HUES48 (cell line): ENCODE measurements around the gene PACRG.

Experiments used
- H3K27ac ChIP-seq: one replicate; pipeline ENCODE4 v1.7.0; 2013; ENCODE audit warnings: low read depth, low read length, inconsistent platforms
- H3K27me3 ChIP-seq: 2 replicates; pipeline ENCODE4 v1.6.1; 2013; ENCODE audit warnings: mild to moderate bottlenecking, low read length; ENCODE audit not compliant: control insufficient read depth, insufficient read depth
- H3K36me3 ChIP-seq: 2 replicates; pipeline ENCODE4 v1.6.1; 2013; ENCODE audit warnings: low read length; ENCODE audit not compliant: control insufficient read depth, insufficient read depth
- H3K4me1 ChIP-seq: 2 replicates; pipeline ENCODE4 v1.6.1; 2013; ENCODE audit warnings: mild to moderate bottlenecking, low read length; ENCODE audit not compliant: control insufficient read depth, insufficient read depth
- H3K4me3 ChIP-seq: 2 replicates; pipeline ENCODE4 v1.5.1; 2013; ENCODE audit warnings: mild to moderate bottlenecking, low read depth, low read length
- H3K9ac ChIP-seq: 2 replicates; pipeline ENCODE4 v1.6.1; 2013; ENCODE audit warnings: mild to moderate bottlenecking, low read depth, low read length, moderate library complexity
- H3K9me3 ChIP-seq: 2 replicates; pipeline ENCODE4 v1.6.1; 2013; ENCODE audit warnings: low read length; ENCODE audit not compliant: control insufficient read depth, insufficient read depth

Gene PACRG

DNA sequence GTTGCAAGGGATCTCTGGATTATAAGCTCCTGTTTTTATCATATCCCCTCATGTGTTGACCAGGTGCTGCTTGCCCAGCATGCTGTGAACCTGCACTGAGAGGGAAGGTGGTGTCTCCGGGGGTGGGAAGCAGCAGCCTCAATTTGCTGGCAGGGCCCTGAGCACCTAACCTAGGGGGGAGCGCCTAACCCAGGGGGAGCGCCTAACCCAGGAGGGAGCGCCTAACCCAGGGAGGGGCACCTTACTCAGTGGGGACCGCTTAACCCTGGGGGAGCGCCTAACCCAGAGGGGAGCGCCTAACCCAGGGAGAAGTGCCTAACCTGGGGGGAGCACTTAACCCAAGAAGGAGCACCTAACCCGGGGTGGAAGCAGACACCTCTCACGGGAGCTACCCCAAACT is 603.5 kb downstream of the PACRG start:
- Histone ChIP-seq H3K9ac (no peak overlapping the region), H3K36me3 (no peaks in the 10 kb centered on the region)

GRCh38 chr6:163332575-163332974 is 604.8 kb downstream of the PACRG start:
- Histone ChIP-seq H3K9me3 (no peaks in the 10 kb centered on the region), H3K4me3 (no peak overlapping the region), H3K4me1 (no peaks in the 10 kb centered on the region), H3K27me3 (no peaks in the 10 kb centered on the region), H3K36me3 (no peaks in the 10 kb centered on the region), H3K27ac (no peak overlapping the region), H3K9ac (no peak overlapping the region)

More for the DNA sequence above, 603.5 kb downstream of the PACRG start:
- Histone ChIP-seq H3K27me3 (no peaks in the 10 kb centered on the region), H3K9me3 (no peaks in the 10 kb centered on the region), H3K4me1 (no peaks in the 10 kb centered on the region), H3K27ac (no peak overlapping the region), H3K4me3 (no peak overlapping the region)

DNA sequence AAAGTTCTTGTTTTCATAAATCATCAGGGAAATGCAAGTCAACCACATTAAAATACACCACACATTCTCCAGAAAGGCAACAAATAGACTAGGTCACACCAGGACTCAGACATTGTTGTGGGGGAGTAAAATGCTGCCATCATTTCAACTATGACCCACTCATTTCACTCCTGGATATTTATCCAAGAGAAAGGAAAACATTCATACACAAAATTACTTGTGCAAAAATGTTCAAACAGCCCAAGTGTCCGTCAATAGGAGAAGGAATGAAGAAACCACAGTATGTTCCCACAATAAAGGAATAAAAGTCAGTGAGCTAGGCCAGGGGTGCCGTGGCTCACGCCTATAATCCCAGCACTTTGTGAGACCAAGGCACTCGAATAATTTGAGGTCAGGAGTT is 605.3 kb downstream of the PACRG start:
- H3K27me3 ChIP-seq: no peaks in the 10 kb centered on the region

GRCh38 chr6:163333701-163334663 is 606.2 kb downstream of the PACRG start:
- Histone ChIP-seq H3K4me1 (peaks cover 4% of the 10 kb centered on the region), H3K9ac (no peak overlapping the region), H3K27me3 (no peaks in the 10 kb centered on the region), H3K9me3 (no peaks in the 10 kb centered on the region), H3K4me3 (no peak overlapping the region), H3K36me3 (no peaks in the 10 kb centered on the region), H3K27ac (no peak overlapping the region)

More for the DNA sequence above, 605.3 kb downstream of the PACRG start:
- Histone ChIP-seq H3K4me3 (no peak overlapping the region), H3K9ac (no peak overlapping the region), H3K27ac (no peak overlapping the region), H3K9me3 (no peaks in the 10 kb centered on the region), H3K4me1 (no peaks in the 10 kb centered on the region), H3K36me3 (no peaks in the 10 kb centered on the region)

DNA sequence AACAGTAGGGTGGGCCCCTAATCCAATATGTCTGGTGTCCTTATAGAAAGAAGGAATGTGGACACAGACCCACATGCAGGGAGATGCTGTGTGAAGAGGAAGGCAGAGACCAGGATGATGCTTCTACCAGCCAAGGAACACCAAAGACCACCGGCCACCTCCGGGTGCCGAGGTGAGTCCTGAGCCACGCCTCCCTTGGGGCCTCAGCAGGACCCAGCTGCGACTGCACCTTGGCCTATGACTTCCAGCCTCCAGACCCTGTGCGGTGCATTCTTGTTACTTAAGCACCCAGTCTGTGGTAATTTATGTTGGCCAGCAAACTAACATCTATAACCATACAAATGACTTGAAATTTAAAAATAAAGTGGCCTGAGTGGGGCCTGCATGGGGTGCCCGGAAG is 607.3 kb downstream of the PACRG start:
- Histone ChIP-seq H3K4me3 (no peak overlapping the region), H3K9me3 (no peaks in the 10 kb centered on the region), H3K36me3 (no peaks in the 10 kb centered on the region), H3K4me1 (peaks cover 8% of the 10 kb centered on the region), H3K27me3 (no peaks in the 10 kb centered on the region), H3K27ac (no peak overlapping the region), H3K9ac (no peak overlapping the region)

DNA sequence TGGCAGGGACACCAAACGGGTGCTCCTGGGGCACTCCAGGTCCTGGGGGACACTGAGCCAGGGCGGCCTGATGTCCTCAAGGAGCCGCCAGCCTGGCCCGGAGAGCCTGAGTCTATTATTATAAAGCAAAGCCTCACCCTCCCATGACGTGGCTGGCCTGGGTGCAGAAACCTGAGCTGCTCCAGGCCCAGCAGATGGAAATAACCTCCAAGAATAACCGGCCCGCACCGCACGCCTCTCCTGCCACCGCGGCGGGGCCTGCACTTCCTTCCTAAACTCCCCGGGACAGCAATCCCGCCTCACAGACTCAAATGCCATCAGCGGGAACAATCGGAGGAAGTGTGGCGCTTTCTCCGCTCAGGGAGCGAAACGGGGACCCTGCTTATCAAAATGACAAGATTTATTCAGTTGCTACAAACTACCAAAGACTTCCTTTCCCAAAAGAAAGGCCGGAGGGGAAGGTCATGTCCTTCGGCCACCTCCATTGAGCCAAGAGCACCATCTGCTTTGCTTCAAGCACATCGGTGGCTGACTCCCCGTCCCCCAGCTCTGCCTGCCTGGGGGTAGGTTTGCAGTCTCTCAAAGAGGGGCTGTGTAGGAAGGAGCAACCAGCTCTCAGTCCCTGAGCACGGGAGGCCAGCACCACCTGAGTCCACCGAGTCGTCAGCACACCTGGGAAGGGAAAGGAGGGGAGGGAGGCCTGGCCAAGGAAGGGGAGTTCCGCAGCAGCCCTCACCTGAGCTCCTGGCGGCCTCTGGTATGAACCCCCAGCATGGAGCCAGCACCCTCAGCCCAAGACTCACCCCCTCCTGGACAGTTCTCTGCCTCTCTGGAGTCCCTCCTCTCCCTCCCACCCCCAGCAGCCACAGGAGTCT is 608.1 kb downstream of the PACRG start:
- no peaks in the 10 kb centered on the region for H3K9me3 ChIP-seq
- H3K27me3 ChIP-seq: no peaks in the 10 kb centered on the region
- H3K36me3 ChIP-seq: no peaks in the 10 kb centered on the region
- H3K9ac ChIP-seq: no peak overlapping the region
- H3K27ac ChIP-seq: no peak overlapping the region
- H3K4me3 ChIP-seq: no peak overlapping the region
- H3K4me1 ChIP-seq: peaks cover 8% of the 10 kb centered on the region

DNA sequence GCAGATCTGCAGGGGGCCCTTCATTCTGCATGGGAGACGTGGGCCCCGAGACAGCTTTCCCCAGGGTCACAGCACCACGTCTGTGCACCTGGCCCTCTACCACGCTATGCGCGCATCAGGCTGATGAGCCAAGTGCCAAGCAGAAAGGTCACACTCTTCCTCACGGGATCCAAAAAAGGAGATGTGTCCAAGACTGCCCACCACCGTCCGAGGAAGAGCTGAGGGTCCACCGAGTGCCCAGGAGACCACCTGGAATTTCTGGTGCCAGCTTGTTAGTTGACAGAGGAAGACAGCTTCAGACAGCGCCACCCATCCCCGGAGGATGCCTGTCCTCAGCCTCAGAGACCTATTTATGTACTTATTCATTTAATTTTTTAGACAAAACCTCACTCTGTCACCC is 609.2 kb downstream of the PACRG start:
- H3K9ac ChIP-seq: no peak overlapping the region
- no peak overlapping the region for H3K4me3 ChIP-seq
- H3K9me3 ChIP-seq: no peaks in the 10 kb centered on the region
- no peak overlapping the region for H3K27ac ChIP-seq
- no peaks in the 10 kb centered on the region for H3K36me3 ChIP-seq
- H3K27me3 ChIP-seq: no peaks in the 10 kb centered on the region
- peaks cover 8% of the 10 kb centered on the region for H3K4me1 ChIP-seq

DNA sequence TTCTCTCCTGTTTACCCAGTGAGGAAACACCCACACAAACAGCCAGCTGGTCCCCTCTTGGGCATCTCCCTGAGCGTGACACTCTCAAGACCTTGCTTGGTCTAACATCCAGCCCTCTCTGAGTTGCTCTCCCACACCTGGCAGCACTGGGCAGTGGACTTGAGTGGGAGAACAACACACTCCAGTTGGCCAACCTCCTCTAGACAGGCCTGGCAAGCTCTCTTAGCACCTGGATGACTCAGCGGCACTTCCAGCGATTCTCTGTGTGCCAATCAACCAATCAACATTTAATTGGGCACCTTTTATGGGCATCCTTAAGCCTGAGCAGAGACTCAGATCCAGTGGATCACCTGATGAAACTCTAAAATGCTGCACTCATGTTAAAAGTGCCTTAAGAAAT is 610.2 kb downstream of the PACRG start:
- no peaks in the 10 kb centered on the region for H3K27me3 ChIP-seq
- H3K27ac ChIP-seq: no peak overlapping the region

GRCh38 chr6:163338671-163339405 is 611.1 kb downstream of the PACRG start:
- H3K4me3 ChIP-seq: no peak overlapping the region
- peak overlapping the region; percentile 77 for H3K27ac ChIP-seq
- H3K36me3 ChIP-seq: no peaks in the 10 kb centered on the region
- H3K4me1 ChIP-seq: peaks cover 8% of the 10 kb centered on the region
- no peaks in the 10 kb centered on the region for H3K9me3 ChIP-seq
- no peaks in the 10 kb centered on the region for H3K27me3 ChIP-seq
- no peak overlapping the region for H3K9ac ChIP-seq

More for the DNA sequence above, 610.2 kb downstream of the PACRG start:
- Histone ChIP-seq H3K9me3 (no peaks in the 10 kb centered on the region), H3K9ac (no peak overlapping the region), H3K4me3 (no peak overlapping the region), H3K4me1 (peaks cover 8% of the 10 kb centered on the region), H3K36me3 (no peaks in the 10 kb centered on the region)

GRCh38 chr6:163339466-163339865 is 611.7 kb downstream of the PACRG start:
- Histone ChIP-seq H3K27me3 (no peaks in the 10 kb centered on the region), H3K27ac (peak overlapping the region; percentile 77), H3K9ac (no peak overlapping the region), H3K4me3 (no peak overlapping the region), H3K36me3 (no peaks in the 10 kb centered on the region), H3K9me3 (no peaks in the 10 kb centered on the region), H3K4me1 (peaks cover 8% of the 10 kb centered on the region)
